ENCODE data around the gene COL9A3.
"Not testable (repeated sequence)": the region's sequence is repeated elsewhere in the genome, so short reads cannot be mapped to it uniquely, and the experiment has no call there.

COL9A3 gene

GRCh38 chr20:62873681-62874031 lies 56.8 kb downstream of the COL9A3 start:
- not testable (repeated sequence) for H3K27ac ChIP-seq; H3K9me3 ChIP-seq (ENCODE audit: control insufficient read depth, low read length); H3K4me3 ChIP-seq (ENCODE audit: low read depth, low read length); H3K4me1 ChIP-seq; H3K36me3 ChIP-seq (ENCODE audit: control insufficient read depth, insufficient read depth, low read length); H3K9ac ChIP-seq; H3K27me3 ChIP-seq (ENCODE audit: control insufficient read depth, insufficient read depth, low read length); H3K79me2 ChIP-seq; H3K4me2 ChIP-seq (ENCODE audit: low read length)
- TF ChIP-seq CTCF (IDR thresholded peaks at IDR 0.05): peak; percentile 49
- peak overlapping the region; percentile 25 for H2AFZ ChIP-seq

DNA sequence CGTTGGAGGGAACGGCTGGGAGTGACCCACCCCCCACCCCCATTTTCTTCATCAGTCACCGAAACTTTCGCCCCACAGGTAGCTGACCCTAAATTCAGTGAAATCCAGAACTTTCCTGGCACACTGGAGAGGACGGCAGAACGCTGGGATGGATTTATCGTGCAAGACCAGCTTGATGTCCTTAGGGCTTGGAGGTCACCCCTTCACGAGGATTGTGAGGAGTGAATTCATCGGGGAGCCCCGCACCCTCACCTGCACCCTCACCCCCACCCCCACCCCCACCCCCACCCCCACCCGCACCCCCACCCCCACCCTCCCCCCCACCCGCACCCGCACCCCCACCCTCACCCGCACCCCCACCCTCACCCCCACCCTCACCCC lies 58.1 kb downstream of the COL9A3 start:
- Histone ChIP-seq H2AFZ (no peak overlapping the region), H3K9ac (no peak overlapping the region), H3K4me2 (ENCODE audit: low read length) (no peak overlapping the region), H3K4me1 (no peaks in the 10 kb centered on the region), H3K27me3 (ENCODE audit: control insufficient read depth, insufficient read depth, low read length) (no peaks in the 10 kb centered on the region), H3K79me2 (no peaks in the 10 kb centered on the region), H3K27ac (no peak overlapping the region), H3K9me3 (ENCODE audit: control insufficient read depth, low read length) (no peaks in the 10 kb centered on the region), H3K4me3 (ENCODE audit: low read depth, low read length) (no peak overlapping the region), H3K36me3 (ENCODE audit: control insufficient read depth, insufficient read depth, low read length) (no peaks in the 10 kb centered on the region)
- TF ChIP-seq CTCF (IDR thresholded peaks at IDR 0.05): no peak

GRCh38 chr20:62875419-62876361 lies 58.8 kb downstream of the COL9A3 start:
- Histone ChIP-seq H3K79me2 (no peaks in the 10 kb centered on the region), H3K4me3 (ENCODE audit: low read depth, low read length) (no peak overlapping the region), H3K27me3 (ENCODE audit: control insufficient read depth, insufficient read depth, low read length) (no peaks in the 10 kb centered on the region), H3K4me2 (ENCODE audit: low read length) (peak overlapping the region; percentile 41), H3K36me3 (ENCODE audit: control insufficient read depth, insufficient read depth, low read length) (no peaks in the 10 kb centered on the region), H3K9ac (no peak overlapping the region), H3K27ac (peak overlapping the region; percentile 2), H3K4me1 (no peaks in the 10 kb centered on the region), H3K9me3 (ENCODE audit: control insufficient read depth, low read length) (no peaks in the 10 kb centered on the region), H2AFZ (peak overlapping the region; percentile 67)
- peak; percentile 27 for TF ChIP-seq CTCF (IDR thresholded peaks at IDR 0.05)

DNA sequence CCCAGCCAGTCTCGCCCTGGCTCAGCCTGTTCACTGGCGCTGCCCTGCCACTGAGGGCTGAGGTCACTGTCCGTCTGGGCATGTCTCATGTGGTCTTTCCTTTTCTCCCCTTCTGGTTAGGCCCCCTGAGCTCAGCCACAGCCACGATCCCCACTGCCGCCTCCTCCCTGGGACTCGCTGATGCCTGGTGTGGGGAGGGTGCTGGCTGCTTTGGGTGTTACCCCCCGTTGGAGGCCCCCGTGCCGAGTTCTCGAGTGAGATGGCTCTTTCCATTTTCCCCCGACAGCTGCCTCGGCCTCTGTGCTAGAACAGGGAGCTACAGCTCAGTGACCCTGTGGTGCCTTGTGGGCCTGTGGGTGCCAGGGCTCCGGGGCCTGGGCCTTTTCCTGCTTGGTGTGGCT lies 59.7 kb downstream of the COL9A3 start:
- H3K27ac ChIP-seq: no peak overlapping the region
- H3K4me2 ChIP-seq (ENCODE audit: low read length): no peak overlapping the region
- no peak for TF ChIP-seq CTCF (IDR thresholded peaks at IDR 0.05)
- H3K36me3 ChIP-seq (ENCODE audit: control insufficient read depth, insufficient read depth, low read length): no peaks in the 10 kb centered on the region
- no peak overlapping the region for H3K4me3 ChIP-seq (ENCODE audit: low read depth, low read length)
- no peaks in the 10 kb centered on the region for H3K4me1 ChIP-seq
- no peaks in the 10 kb centered on the region for H3K9me3 ChIP-seq (ENCODE audit: control insufficient read depth, low read length)
- H3K27me3 ChIP-seq (ENCODE audit: control insufficient read depth, insufficient read depth, low read length): no peaks in the 10 kb centered on the region
- H3K79me2 ChIP-seq: no peaks in the 10 kb centered on the region
- H3K9ac ChIP-seq: no peak overlapping the region
- H2AFZ ChIP-seq: no peak overlapping the region

Measured in parathyroid adenoma (tissue), 2 donors.